ENCODE data around the gene ALDH1L1. TPM values are rescaled to one million over a fixed set of nuclear protein-coding genes. Genes with fewer than 3 reads are reported as not detected.
"Not testable (repeated sequence)": the region's sequence is repeated elsewhere in the genome, so short reads cannot be mapped to it uniquely, and the experiment has no call there.

ALDH1L1 gene
- total RNA-seq, 1 donor from 2014 or later = not detected

DNA sequence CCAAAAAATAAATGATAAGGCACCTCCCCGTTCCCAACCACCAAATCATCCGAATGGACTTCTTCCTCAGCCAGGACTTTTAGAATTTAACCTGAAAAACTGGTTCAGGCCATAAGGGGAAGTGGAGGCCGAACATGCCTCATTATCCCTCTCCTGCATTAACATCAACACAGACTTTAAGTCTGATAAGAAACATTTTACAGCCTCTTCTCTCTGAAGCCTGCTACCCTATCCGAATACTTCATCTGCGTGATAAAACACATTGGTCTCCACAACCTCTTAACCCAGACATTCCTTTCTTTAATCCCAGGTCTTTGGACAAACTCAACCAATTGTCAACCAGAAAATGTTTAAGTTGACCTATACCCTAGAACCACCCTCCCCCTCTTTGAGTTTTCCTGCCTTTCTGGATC lies 95.6 kb downstream of the ALDH1L1 start:
- intact Hi-C loops (cut with micrococcal nuclease) = loop anchor here (1.0 to 10.0 kb wide), 8 partner anchors 94 to 1970 kb away; partner anchors contain the start of genes CHCHD6, KLF15, MCM2 and SEC61A1

DNA sequence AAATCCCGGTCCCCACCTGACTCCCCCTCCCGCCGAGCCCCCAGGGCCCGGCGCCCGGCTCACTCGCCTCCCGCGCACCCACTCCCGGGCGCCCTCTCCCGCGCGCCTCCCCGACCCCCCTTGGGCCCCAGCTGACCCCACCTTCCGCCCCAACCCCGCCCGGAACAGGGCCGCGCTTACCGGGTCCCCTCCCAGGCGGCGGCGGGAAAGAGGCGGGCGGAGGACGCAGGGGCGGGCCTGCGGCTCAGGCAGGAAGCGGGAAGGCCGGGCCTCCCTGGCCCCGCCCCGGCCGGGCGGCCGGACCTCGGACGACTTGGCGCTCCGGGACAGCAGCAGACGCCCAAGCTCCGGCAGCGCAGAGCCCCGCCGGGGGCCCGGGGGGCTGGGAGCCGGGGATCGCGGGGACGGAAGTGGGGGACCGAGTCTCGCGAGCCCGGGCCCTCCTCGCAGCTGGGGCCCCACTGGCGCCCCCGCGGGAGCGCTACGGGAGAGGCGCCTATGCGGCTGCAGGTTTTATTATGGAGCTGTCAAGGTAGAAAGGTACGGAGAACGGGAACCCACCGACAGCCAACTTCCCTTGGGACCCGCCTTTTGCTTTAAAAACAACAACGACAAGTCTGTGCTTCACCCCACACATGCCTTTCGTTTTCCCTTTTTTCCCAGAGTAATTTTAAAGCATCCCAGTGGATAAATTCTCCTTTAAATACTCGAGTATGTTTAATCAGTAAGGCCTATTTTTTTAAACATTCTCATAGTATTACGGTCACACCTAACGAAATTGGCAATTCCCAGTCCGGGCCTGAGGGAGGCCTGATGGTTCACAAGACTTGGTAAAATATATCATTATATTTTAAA lies 96.2 kb downstream of the ALDH1L1 start, which contains the start of gene SLC41A3:
Gene SLC41A3 (minus strand): TSS at position 212 of the 855 bp plus-strand sequence. CDS start 15,905 bp downstream, outside the sequence.
- intact Hi-C loops (cut with micrococcal nuclease) = loop anchor here (1.0 to 10.0 kb wide), 9 partner anchors 94 to 1971 kb away; partner anchors contain the start of genes CHCHD6, KLF15, MCM2 and OSBPL11

DNA sequence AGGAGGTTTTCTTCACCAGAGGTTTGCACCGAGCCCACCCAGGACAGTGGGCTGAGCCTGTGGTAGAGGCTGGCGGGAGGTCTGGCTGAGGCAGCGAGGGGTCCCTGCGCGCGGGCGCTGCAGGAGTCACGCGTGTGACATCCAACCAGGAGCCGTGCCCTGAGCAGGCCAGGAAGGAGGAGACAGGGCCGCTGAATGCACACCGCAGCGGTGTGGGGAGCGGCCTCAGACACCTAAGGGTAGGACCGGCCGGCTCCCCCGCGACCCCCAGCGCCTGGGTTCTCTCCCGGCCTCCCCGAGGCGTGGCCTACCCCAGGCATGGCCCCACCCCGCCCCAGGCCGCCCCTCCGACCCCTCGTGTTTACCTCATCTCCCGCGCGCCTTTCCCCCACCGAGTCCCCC lies 96.9 kb downstream of the ALDH1L1 start:
- intact Hi-C loops (cut with micrococcal nuclease) = loop anchor here (2.0 to 10.0 kb wide), 4 partner anchors 489 to 1971 kb away; partner anchors contain the start of genes CHCHD6, MCM2, OSBPL11 and SEC61A1

DNA sequence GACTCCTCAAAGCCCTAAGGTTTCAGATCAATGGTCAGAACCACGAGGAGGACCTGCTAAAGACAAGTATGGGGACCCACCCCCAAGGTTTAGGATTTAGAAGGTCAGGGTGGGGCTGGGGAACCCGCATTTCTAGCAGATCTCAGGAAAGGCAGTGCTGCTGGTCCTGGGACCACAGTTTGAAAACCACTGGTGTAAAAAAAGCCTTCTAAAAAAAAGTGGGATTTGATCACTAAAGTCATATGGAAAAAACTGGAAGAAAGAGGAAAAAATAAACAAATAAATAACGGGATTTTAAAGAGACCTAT lies 97.3 kb downstream of the ALDH1L1 start:
- intact Hi-C loops (cut with micrococcal nuclease) = loop anchor here (2.0 to 10.0 kb wide), 4 partner anchors 488 to 1972 kb away; partner anchors contain the start of genes CHCHD6, MCM2, OSBPL11 and SEC61A1

DNA sequence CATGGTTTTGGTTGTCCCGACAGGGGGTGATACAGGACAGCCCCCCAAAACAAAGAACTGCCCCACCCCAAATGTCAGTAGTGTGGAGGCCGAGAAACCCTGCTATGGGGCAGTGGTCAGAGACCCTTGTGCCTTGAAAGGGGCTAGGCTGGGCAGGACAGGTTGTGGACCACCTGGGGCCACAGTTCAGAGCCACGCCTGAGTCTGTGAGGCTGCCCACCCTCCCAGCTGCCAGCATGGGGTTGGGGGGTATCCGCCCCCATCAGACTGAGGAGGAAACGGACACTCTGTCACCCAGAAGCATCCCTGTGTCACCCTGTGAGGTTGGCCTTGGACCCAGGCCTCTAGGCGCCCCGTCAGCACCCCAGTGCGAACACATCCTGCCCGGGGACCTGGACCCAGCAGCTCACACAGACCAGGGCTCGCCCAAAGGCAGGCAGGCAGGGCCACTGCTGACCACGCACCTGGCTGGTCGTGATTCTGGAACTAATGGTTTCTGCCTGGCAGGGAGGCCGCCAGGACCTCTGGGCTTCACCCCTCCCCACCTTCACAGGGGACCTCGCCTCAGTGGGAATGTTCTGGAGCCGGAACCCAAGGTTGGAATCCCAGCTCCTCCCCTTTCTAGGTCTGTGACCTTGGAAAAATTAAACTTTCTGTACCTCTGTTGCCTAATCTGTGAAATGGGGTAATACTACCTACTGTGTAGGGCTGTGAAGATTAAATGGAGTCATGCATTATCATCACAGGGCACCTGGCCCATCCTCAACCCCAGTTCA lies 97.8 kb downstream of the ALDH1L1 start:
- intact Hi-C loops (cut with micrococcal nuclease) = loop anchor here (2.0 to 10.0 kb wide), 4 partner anchors 488 to 1972 kb away; partner anchors contain the start of genes CHCHD6, MCM2, OSBPL11 and SEC61A1

DNA sequence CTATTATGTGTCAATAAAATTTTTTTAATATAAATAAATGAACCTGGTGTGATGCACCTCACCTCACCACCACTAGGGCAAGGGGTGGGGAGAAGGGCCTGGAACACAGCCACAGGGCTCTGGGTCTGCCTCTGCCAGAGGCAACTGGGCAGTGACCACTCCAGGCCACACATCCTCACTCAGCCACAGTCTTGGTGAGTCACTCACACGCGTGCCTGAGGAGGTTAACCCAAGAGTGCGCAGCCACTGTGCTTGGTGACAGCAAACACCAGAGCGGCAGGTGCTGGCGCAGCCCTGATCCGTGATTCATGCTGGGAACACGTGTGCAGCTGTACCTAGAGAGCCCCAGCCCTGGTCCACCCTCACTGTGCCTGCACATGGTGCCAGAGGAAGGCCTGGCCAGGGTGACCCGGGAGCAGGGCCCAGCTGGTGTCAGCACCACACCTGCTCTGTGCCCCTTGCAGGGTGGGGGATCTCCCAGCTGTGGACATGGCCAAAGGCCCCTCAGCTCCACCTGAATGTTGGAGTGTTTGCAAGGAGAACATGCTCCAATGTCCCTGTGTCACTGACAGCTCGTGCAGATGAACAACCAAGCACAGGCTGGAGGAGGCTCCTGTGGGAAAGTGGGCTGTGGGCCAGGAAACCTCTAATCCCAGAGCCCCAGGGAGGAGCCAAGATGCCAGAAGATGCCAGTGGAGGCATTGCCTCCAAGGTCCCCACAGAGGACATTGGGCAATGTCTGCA lies 98.6 kb downstream of the ALDH1L1 start:
- intact Hi-C loops (cut with micrococcal nuclease) = loop anchor here (2.0 to 10.0 kb wide), 4 partner anchors 487 to 1973 kb away; partner anchors contain the start of genes CHCHD6, MCM2, OSBPL11 and SEC61A1

DNA sequence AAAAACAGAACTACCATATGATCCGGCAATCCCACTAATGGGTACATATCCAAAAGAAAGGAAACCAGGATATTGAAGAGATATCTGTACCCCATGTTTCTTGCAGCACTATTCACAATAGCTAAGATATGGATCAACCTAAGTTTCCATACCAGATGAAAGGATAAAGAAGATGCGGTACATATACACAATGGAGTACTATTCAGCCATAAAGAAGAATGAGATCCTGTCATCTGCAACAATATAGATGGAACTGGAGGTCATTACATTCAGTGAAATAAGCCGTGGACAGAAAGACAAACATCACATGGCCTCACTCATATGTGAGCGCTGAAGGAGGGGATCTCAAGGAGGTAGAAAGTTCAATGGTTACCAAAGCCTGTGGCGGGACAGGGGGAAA lies 99.4 kb downstream of the ALDH1L1 start:
- intact Hi-C loops (cut with micrococcal nuclease) = loop anchor here (5.0 to 10.0 kb wide), 3 partner anchors 621 to 1974 kb away; partner anchors contain the start of genes CHCHD6, MCM2, SEC61A1 and TPRA1

DNA sequence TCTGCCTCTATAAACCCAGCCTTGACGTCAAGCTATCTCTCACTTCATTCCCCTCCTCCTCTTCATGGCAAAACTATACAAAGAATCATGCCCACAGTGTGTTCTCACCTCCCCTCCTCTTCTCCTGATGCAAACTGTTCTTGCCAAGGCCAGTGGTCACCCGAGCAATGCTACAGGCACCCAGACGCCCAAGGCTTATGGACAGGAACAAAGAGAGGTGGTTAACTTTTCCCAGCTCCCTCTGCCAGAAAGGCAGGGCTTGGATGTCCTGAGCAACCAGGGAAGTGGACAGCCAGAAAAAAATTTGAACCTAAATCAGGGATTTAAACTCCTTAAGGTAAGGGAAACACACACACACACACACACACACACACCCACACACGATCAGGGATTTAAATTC lies 101.5 kb downstream of the ALDH1L1 start:
- intact Hi-C loops (cut with micrococcal nuclease) = no loop called here

DNA sequence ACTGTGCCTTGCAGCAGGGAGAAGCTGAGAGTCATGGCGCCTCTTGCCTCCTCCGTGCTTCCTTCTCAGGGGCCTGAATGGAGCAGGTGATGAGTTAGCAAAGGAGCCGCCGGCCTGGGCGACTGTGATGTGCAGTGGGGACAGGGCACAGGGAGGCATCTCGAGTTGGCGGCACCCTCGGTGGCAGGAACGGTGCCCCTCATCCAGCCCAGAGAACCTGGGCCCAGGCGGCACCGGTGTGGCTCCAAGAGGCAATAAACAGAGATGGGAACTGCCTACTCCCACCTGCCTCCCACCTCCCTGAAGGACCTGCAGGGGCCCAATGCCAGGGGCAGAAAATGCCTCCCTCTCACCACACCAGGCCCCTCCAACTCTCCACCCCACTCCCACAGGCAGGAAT lies 102.6 kb downstream of the ALDH1L1 start:
- intact Hi-C loops (cut with micrococcal nuclease) = no loop called here

DNA sequence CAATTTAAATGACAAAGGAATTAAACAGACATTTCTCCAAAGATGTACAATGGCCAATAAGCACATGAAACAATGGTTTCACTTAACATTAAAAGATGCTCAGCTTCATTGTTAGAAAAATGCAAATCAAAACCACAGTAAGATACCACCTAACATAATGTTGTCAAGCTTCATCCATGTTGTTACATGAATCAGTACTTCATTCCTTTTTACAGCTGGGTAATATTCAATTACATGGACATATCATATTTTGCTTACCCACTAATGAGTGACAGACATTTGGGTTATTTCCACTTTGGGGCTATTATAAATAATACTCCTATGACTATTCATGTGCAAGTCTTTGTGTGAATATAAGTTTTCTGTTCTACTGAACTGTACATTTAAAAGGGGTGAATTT lies 104.2 kb downstream of the ALDH1L1 start:
- intact Hi-C loops (cut with micrococcal nuclease) = no loop called here

DNA sequence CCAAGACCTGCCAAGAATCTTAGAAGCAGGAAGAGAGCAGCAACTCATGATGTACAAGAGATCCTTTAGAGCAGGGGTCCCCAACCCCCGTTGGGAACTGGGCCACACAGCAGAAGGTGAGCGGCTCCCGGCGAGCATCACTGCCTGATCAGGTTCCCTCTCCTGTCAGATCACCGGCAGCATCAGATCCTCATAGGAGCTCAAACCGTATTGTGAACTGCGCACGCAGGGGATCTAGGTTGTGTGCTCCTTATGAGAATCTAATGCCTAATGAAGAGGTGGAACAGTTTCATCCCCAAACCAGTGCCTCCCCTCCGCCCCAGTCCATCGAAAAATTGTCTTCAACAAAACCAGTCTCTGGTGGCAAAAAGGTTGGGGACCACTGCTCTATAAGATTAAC lies 110.2 kb downstream of the ALDH1L1 start:
- intact Hi-C loops (cut with micrococcal nuclease) = no loop called here

DNA sequence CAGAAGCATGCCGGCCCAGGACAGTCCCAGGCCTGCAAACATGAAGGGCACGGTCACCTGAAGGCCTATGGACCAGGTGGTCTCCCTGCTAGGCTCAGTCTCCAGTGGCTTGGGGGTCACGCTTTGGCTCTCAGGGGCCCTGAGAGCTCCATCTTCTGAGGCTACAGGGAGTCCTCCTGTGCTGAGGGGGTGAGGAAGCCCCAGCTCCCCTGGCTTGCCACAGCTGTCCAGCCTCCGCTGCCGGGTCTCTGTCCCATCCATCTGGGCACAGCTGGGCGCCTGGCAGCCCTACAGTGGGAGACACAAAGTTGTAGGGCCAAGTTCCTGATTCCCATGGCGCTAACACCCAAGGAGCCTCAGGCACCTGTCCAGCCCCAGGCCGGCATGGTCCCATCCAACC lies 112.4 kb downstream of the ALDH1L1 start:
- intact Hi-C loops (cut with micrococcal nuclease) = no loop called here

DNA sequence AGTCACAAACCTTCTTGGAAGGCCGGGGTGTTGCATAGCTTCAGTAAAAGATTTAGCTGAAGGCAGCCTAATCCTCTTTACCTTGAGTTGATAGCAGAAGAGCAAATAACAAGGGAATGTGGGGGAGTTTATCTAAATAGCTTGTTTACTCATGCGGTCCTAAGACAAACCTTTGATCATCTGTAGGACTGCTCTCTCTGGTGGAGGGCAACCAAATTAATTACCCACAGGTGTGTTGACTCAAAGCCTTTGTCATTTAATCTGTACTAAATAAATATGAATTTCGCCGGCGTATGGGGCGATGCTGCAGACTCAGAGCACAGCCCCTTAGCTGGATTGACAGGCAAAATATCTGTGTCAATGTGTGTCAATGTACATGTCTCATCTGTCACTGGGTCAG lies 113.7 kb downstream of the ALDH1L1 start:
- intact Hi-C loops (cut with micrococcal nuclease) = not testable (repeated sequence)

DNA sequence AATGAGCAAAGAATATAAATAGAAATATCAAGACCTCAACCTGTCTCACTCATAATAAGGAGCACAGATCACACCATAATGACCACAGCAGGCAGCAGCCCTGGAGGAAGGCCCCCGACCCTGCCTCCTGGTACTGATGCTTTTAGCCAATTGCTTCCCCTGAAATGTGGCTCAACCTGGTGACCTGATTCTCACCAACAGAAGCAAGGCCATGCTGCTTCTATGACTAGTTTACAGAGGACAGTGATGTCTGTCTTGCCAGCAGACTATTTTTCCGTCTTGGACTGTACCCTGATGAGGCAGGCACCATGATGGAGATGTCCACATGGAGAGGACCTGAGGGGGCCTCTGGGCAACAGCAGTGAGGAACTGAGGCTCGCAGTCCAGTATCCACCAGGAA lies 114.5 kb downstream of the ALDH1L1 start:
- intact Hi-C loops (cut with micrococcal nuclease) = no loop called here

DNA sequence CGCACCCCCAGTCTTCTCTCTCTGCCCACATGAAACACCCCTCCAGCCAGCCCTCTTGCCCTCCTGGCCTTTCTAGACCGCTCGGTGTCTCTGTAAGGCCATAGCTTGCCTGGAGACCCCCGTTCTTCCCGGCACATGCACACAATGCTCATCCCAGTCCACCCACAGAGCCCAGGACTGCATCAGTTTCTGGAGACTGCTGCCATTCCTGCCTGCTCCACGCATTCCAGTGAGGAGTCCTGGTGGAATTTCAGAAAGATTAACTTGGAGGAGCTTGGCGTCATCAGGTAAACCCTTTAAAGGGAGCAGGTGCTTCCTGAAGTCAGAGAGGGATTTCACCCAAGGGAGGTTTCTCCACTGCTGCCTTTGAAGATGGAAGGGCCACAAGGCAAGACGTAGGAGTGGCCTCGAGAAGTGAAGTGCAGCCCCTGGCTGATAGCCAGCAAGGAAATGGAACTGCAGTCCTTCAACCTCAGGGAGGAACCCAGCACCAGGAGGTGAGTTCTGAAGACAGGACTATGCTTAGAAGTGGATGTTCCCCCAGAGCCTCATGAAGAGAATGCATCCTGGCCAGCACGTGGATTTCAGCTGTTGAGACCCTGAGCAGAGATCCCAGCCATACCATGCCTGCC lies 115.6 kb downstream of the ALDH1L1 start:
- intact Hi-C loops (cut with micrococcal nuclease) = no loop called here

DNA sequence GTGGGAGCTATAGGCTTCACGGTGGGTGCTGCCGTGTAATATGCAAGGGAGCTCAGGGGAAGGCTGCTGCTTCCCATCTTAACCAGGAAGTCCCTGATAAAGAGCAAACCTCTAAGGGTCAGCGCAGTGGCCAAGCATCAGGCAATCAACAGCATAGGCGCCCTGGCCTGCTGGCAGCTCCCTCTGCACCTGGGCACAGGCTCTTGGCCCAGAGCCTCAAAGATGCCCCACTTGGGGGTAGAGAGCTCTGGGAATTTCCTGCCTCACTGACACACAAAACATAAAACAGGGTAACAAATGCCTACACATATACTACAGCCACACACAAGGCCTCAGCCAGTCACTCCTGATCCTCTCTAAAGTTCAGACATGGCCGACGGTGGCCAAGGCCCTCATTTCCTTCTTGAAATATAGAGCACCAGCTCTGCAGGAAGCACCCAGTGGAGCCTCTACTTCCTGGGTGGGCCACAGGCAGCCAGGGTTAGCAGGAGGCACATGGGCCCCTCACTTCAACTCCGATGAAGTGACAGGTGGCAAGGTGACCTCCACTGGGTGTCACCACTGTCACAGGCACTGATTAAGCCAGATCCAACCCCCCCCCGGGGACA lies 116.9 kb downstream of the ALDH1L1 start:
- intact Hi-C loops (cut with micrococcal nuclease) = no loop called here

DNA sequence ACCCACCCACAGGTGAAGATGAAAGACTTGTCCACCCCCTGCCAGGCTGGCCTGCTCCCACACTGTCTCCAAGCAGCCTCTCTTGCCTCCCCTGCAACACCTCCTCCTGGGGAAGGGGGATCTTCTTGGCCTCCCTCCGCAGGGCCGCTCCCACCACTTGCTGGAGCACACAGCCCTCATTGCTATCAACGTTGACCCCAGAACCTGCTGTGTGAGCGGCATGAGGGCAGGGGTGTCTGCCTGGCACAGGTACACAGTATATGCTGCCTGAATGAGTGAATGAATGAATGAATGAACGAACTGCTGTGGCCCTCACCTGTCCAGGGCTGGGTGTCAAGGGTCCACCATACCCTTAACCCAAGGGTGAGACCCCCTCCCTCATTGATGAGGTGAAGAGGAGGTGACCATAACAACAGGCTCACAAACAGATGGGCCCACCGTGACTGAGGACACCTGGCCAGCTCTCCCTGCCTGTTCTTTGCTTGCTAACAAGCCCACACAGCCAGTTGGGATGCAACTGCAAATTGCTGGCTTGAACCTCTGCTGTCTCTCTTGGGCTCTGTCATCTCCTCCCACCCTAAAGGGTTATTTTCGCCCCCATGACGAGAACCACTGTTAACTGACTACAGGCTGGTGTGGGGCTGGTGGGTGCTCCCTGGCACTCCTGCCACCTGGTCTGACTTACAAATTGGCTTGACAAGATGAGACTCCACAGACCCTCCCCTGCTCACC lies 118.9 kb downstream of the ALDH1L1 start:
- intact Hi-C loops (cut with micrococcal nuclease) = no loop called here

DNA sequence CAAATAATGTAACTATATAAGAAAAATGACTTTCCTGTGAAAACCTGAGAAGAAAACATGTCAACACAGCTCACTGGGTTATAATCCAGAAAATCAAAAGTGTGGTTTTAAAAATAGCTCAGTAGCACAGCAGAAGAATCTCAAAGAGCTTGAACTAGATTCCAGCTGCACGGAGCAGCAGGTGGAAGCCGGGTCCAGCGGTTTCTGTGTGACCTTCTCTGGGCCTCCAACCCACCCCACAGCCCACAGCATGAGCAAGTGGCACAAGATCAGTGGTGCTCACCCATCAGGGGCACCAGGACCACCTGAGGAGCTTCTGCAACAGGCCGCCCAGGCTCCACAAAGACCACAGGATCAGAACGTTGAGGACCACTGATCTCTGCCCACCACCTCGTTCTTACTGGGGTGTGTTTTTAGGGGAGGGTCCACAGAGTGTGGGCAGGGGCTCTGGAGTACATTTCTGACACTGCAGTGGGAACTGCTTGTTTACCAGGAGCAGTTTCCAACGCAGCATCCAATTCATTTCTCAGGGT lies 119.7 kb downstream of the ALDH1L1 start:
- intact Hi-C loops (cut with micrococcal nuclease) = no loop called here

DNA sequence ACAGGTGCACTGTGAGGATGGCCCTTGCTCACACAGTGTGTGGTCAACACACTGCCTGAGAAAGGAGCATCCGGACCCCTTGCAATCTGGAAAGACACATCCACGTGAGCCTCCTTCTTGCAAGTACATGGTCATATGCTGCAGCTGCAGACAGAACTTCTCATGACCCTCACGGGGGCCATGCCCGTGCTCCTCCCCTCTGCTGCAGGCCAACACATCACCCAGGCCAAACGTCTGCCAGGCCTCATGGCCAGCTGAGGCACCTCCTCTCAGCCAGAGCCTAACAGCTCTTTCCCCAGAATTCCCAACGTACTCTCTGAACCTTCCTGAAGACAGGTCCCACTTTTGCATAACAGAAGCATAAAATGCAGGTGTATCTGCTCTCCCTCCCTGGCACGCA lies 121.7 kb downstream of the ALDH1L1 start:
- intact Hi-C loops (cut with micrococcal nuclease) = no loop called here

Measured in T-helper 1 cell treated with Interleukin-12 subunit alpha and Interleukin-12 subunit beta and Interleukin-4 antibody, amounts not matched to agents 30 ng/mL and 1 ng/mL, for 36 hours (primary cell).